Liver (tissue), 9 donors: Measurements from ENCODE around the gene NIT1. TPM values are rescaled to one million over a fixed set of nuclear protein-coding genes. Genes with fewer than 3 reads are reported as not detected.

Experiments used
- DNase-seq: peaks from one replicate; pipeline ENCODE4 v3.0.0-alpha.2; 2017; ENCODE audit warnings: low spot score
- H3K27ac ChIP-seq, 2 donors: one replicate each; pipeline ENCODE4 v1.7.0; 2013; ENCODE audit warnings: inconsistent platforms in 2 of 2, low read length in 2 of 2, control low read depth in 1 of 2, low read depth in 1 of 2, mild to moderate bottlenecking in 1 of 2
- H3K27me3 ChIP-seq, 4 donors: one replicate each; pipeline versions ENCODE4 v1.6.1 to v1.7.0; 2013; ENCODE audit warnings: low read length in 3 of 4, inconsistent platforms in 1 of 4, mild to moderate bottlenecking in 1 of 4, moderate library complexity in 1 of 4; ENCODE audit not compliant: control insufficient read depth in 4 of 4, insufficient read depth in 4 of 4
- H3K36me3 ChIP-seq, 4 donors: one replicate each; pipeline versions ENCODE4 v1.6.1 to v1.7.0; 2013; ENCODE audit warnings: low read length in 3 of 4, mild to moderate bottlenecking in 3 of 4, low read depth in 1 of 4, moderate library complexity in 1 of 4; ENCODE audit not compliant: control insufficient read depth in 4 of 4, insufficient read depth in 3 of 4
- H3K4me1 ChIP-seq, 4 donors: one replicate each; pipeline versions ENCODE4 v1.6.1 to v1.7.0; 2013; ENCODE audit warnings: low read length in 3 of 4, mild to moderate bottlenecking in 3 of 4, moderate library complexity in 1 of 4; ENCODE audit not compliant: control insufficient read depth in 4 of 4, insufficient read depth in 4 of 4
- H3K4me3 ChIP-seq, 3 donors: one replicate each; pipeline versions ENCODE4 v1.6.1 to v1.7.0; 2013; ENCODE audit warnings: low read length in 3 of 3, control low read depth in 1 of 3, low read depth in 1 of 3, mild to moderate bottlenecking in 1 of 3
- H3K9ac ChIP-seq, 2 donors: one replicate each; pipeline ENCODE4 v1.7.0; 2013; ENCODE audit warnings: low read length in 2 of 2, mild to moderate bottlenecking in 2 of 2, moderate library complexity in 2 of 2, control low read depth in 1 of 2, low read depth in 1 of 2
- H3K9me3 ChIP-seq, 4 donors: one replicate each; pipeline versions ENCODE4 v1.6.1 to v1.7.0; 2013; ENCODE audit warnings: low read length in 3 of 4; ENCODE audit not compliant: control insufficient read depth in 4 of 4
- CTCF ChIP-seq: fragments of 150-350 bp; IDR thresholded peaks from 2 replicates; pipeline ENCODE4 v1.5.1; 2017; ENCODE audit warnings: improper control_type of control experiment, low read depth, low read length; ENCODE audit not compliant: missing input control
- EGR1 ChIP-seq, 2 donors: IDR thresholded peaks; 2 replicates each; pipeline ENCODE4 v1.6.1; 2016 to 2018; ENCODE audit warnings: antibody characterized with exemption in 2 of 2, low read depth in 2 of 2
- FOXA1 ChIP-seq: IDR thresholded peaks from 2 replicates; pipeline ENCODE4 v1.6.1; 2016; ENCODE audit warnings: antibody characterized with exemption
- FOXA2 ChIP-seq: IDR thresholded peaks from 2 replicates; pipeline ENCODE4 v1.6.1; 2016; ENCODE audit warnings: antibody characterized with exemption
- HNF4G ChIP-seq: IDR thresholded peaks from 2 replicates; pipeline ENCODE4 v1.6.1; 2016; ENCODE audit warnings: antibody characterized with exemption
- MAX ChIP-seq: IDR thresholded peaks from 2 replicates; pipeline ENCODE4 v1.6.1; 2016; ENCODE audit warnings: antibody characterized with exemption
- NR2F2 ChIP-seq: IDR thresholded peaks from 2 replicates; pipeline ENCODE4 v1.6.1; 2016; ENCODE audit warnings: antibody characterized with exemption
- RAD21 ChIP-seq, 2 donors: IDR thresholded peaks; 2 replicates each; pipeline ENCODE4 v1.6.1; 2016; ENCODE audit warnings: antibody characterized with exemption in 2 of 2, mild to moderate bottlenecking in 2 of 2
- REST ChIP-seq: IDR thresholded peaks from 2 replicates; pipeline ENCODE4 v1.6.1; 2016; ENCODE audit warnings: antibody characterized with exemption, mild to moderate bottlenecking
- RXRA ChIP-seq, 2 donors: IDR thresholded peaks; 2 replicates each; pipeline ENCODE4 v1.6.1; 2017 to 2018; ENCODE audit warnings: antibody characterized with exemption in 2 of 2, mild to moderate bottlenecking in 1 of 2
- SP1 ChIP-seq: IDR thresholded peaks from 2 replicates; pipeline ENCODE4 v1.6.1; 2018; ENCODE audit warnings: antibody characterized with exemption, mild to moderate bottlenecking
- YY1 ChIP-seq: IDR thresholded peaks from 2 replicates; pipeline ENCODE4 v1.6.1; 2016; ENCODE audit warnings: antibody characterized with exemption, mild to moderate bottlenecking
- ZBTB33 ChIP-seq: IDR thresholded peaks from 2 replicates; pipeline ENCODE4 v1.6.1; 2016; ENCODE audit warnings: antibody characterized with exemption
- WGBS: extraction: QIAGEN DNeasy Blood & Tissue Kit; methylation state at CpG from one replicate; pipeline ENCODE4 v1.1.7; 2013; 5-methylcytosine and 5-hydroxymethylcytosine counted together
- polyA plus RNA-seq, 2 donors: library from polyadenylated mRNA; stranded (reverse) in 1 of 2; unstranded in 1 of 2; fragments of 200-250 nt in 1 of 2; fragments of >200 nt in 1 of 2; fragmentation: Nextera tagmentation in 1 of 2; extraction: Ambion mirVana in 1 of 2; gene quantifications; one replicate each; pipeline versions ENCODE4 v1.2.1 to v1.2.3, GENCODE V29; 2013 to 2015
- total RNA-seq, 2 donors: library from RNA; depleted of rRNA; stranded (reverse); fragments of >200 nt; gene quantifications; one replicate each; pipeline ENCODE4 v1.2.3, GENCODE V29; 2014
- donor health status: healthy.
- donor health status: healthy.
- donor health status: healthy.
- donor health status: healthy.
- donor health status: healthy.

Gene NIT1
- total and polyA plus RNA-seq, 4 donors = 17.8 to 45.8 (median 39.3) TPM

- TF ChIP-seq ZBTB33 = no peak
- no peak for TF ChIP-seq SP1
Measured at GRCh38 chr1:161089251-161089924, 28.5 kb upstream of the NIT1 start, which contains the start of gene NECTIN4 (continued).

- peaks cover 0 to 1% (median 0%) of the 10 kb centered on the region in 4 donors for H3K4me1 ChIP-seq
- H3K36me3 ChIP-seq = no peaks in the 10 kb centered on the region
- TF ChIP-seq RAD21 (IDR thresholded peaks at IDR 0.05) = no peak
- no peak for TF ChIP-seq YY1
- no peak for TF ChIP-seq CTCF
- TF ChIP-seq REST = no peak
- TF ChIP-seq EGR1 (IDR thresholded peaks at IDR 0.05; ENCODE audit: low read depth in 2 of 2) = no peak
- WGBS = 96% methylated on average over 5 of the region's 5 CpGs
- no peak overlapping the region for H3K4me3 ChIP-seq
- no peak overlapping the region for H3K9ac ChIP-seq
- no peaks in the 10 kb centered on the region for H3K9me3 ChIP-seq
- H3K27me3 ChIP-seq = no peaks in the 10 kb centered on the region
- no peak overlapping the region for H3K27ac ChIP-seq
- no peak for DNase-seq
Measured at GRCh38 chr1:161089938-161090337, 28.0 kb upstream of the NIT1 start.

GRCh38 chr1:161090617-161091016 lies 27.3 kb upstream of the NIT1 start:
- H3K4me1 ChIP-seq = peaks cover 0 to 1% (median 0%) of the 10 kb centered on the region in 4 donors
- TF ChIP-seq YY1 = no peak
- TF ChIP-seq RXRA (IDR thresholded peaks at IDR 0.05) = no peak
- TF ChIP-seq HNF4G = no peak
- no peak for TF ChIP-seq CTCF
- no peak for TF ChIP-seq MAX
- no peak for TF ChIP-seq FOXA1
- TF ChIP-seq ZBTB33 = no peak
- no peak for TF ChIP-seq FOXA2
- TF ChIP-seq REST = no peak
- no peak for TF ChIP-seq NR2F2

More at GRCh38 chr1:161090617-161091016, 27.3 kb upstream of the NIT1 start:
- WGBS = 73% methylated on average over 3 of the region's 3 CpGs
- no peaks in the 10 kb centered on the region for H3K27me3 ChIP-seq
- no peak overlapping the region for H3K27ac ChIP-seq
- no peaks in the 10 kb centered on the region for H3K9me3 ChIP-seq
- DNase-seq = no peak
- H3K4me3 ChIP-seq = no peak overlapping the region
- H3K36me3 ChIP-seq = no peaks in the 10 kb centered on the region
- no peak overlapping the region for H3K9ac ChIP-seq
